HCT116 (cell line): ENCODE results near the gene POP7. TPM values are rescaled to one million over a fixed set of nuclear protein-coding genes. Genes with fewer than 3 reads are reported as not detected.

ENCODE experiments used
- ATAC-seq: fragments of 200-7000 bp; cut with Tn5 transposase; 2 replicates; pipeline ENCODE4 v1.9.1; 2020; ENCODE audit warnings: mild to moderate bottlenecking, moderate library complexity
- BruUV-seq: library from RNA; stranded (reverse); fragments of 400-500 nt; replicated peaks from 2 replicates; lab custom pipeline; 2021; lab: Mats Ljungman, UMichigan
- CTCF ChIA-PET: fragments of 300-600 bp; sonication (Branson Sonifier 250); formaldehyde crosslinking; loops from one replicate; lab custom pipeline; 2021; ENCODE audit warnings: antibody characterized with exemption; lab: Charles Lee
- POLR2A ChIA-PET: fragments of 300-600, 350-600 bp; sonication (Branson Sonifier 250); formaldehyde crosslinking; loops from one replicate; lab custom pipeline; 2021; ENCODE audit warnings: antibody characterized with exemption; lab: Charles Lee
- RAD21 ChIA-PET, 2 experiments: fragments of 300-600 bp; sonication (Branson Sonifier 250); formaldehyde crosslinking; loops; one replicate each; lab custom pipeline; 2023; ENCODE audit warnings: low total read pairs in 2 of 2; ENCODE audit not compliant: uncharacterized antibody in 2 of 2, unreplicated experiment in 2 of 2, low non-redundant PET in 1 of 2; lab: Charles Lee
- DNase-seq: peaks from one replicate; pipeline ENCODE4 v3.0.0-alpha.2; 2010; ENCODE audit warnings: low read depth, low spot score
- H2AFZ ChIP-seq: fragments of 200-600 bp; shearing (Covaris generic), sonication (generic); 2 replicates; pipeline ENCODE4 v1.6.1; 2017; ENCODE audit warnings: low read depth, mixed run types, mixed read lengths, antibody characterized with exemption, low read length; ENCODE audit not compliant: poor library complexity, severe bottlenecking
- H3K27ac ChIP-seq: 2 replicates; pipeline ENCODE4 v1.5.1; 2012; ENCODE audit warnings: low read depth, low read length
- H3K27me3 ChIP-seq: fragments of 200-600 bp; sonication (generic); 2 replicates; pipeline ENCODE4 v1.6.1; 2016; ENCODE audit warnings: mixed run types, low read length, mixed read lengths; ENCODE audit not compliant: insufficient read depth
- H3K36me3 ChIP-seq, 2 experiments: fragments of 200-500 bp in 1 of 2; fragments of 200-600 bp in 1 of 2; sonication (Bioruptor generic) in 1 of 2; sonication (generic) in 1 of 2; 2 replicates each; pipeline versions ENCODE4 v1.5.1 to v1.6.1; 2014 to 2016; ENCODE audit warnings: low read length in 2 of 2, inconsistent platforms in 1 of 2, mixed read lengths in 1 of 2, mixed run types in 1 of 2; ENCODE audit not compliant: insufficient read depth in 2 of 2, control insufficient read depth in 1 of 2
- H3K4me1 ChIP-seq, 2 experiments: fragments of 200-600 bp in 1 of 2; sonication (generic) in 1 of 2; 2 replicates each; pipeline versions ENCODE4 v1.5.1 to v1.6.1; 2012 to 2017; ENCODE audit warnings: low read length in 2 of 2, inconsistent platforms in 1 of 2, mild to moderate bottlenecking in 1 of 2, mixed read lengths in 1 of 2, mixed run types in 1 of 2, moderate library complexity in 1 of 2; ENCODE audit not compliant: insufficient read depth in 2 of 2, control insufficient read depth in 1 of 2
- H3K4me2 ChIP-seq: fragments of 200-600 bp; sonication (generic); 2 replicates; pipeline ENCODE4 v1.6.1; 2017; ENCODE audit warnings: mixed run types, low read length, mixed read lengths
- H3K4me3 ChIP-seq, 2 experiments: fragments of 200-600 bp in 1 of 2; sonication (generic) in 1 of 2; replicated peaks in 1 of 2; 2 replicates each; pipeline ENCODE4 v1.5.1; 2011 to 2016; ENCODE audit warnings: low read length in 2 of 2, control low read depth in 1 of 2, low read depth in 1 of 2, mild to moderate bottlenecking in 1 of 2, mixed read lengths in 1 of 2, mixed run types in 1 of 2
- H3K79me2 ChIP-seq: fragments of 200-600 bp; sonication (generic); 2 replicates; pipeline ENCODE4 v1.6.1; 2017; ENCODE audit warnings: mild to moderate bottlenecking, mixed run types, low read length, moderate library complexity, mixed read lengths; ENCODE audit not compliant: insufficient read depth
- H3K9ac ChIP-seq: fragments of 200-600 bp; sonication (generic); 2 replicates; pipeline ENCODE4 v1.6.1; 2016; ENCODE audit warnings: low read length, mixed read lengths
- H3K9me2 ChIP-seq: fragments of 200-600 bp; sonication (generic), shearing (Covaris generic); 2 replicates; pipeline ENCODE4 v1.6.1; 2017; ENCODE audit warnings: mixed run types, mild to moderate bottlenecking, moderate library complexity; ENCODE audit not compliant: insufficient read depth
- H3K9me3 ChIP-seq, 2 experiments: fragments of 200-500 bp in 1 of 2; fragments of 200-600 bp in 1 of 2; sonication (Bioruptor generic) in 1 of 2; sonication (generic) in 1 of 2; 2 replicates each; pipeline ENCODE4 v1.6.1; 2014 to 2017; ENCODE audit warnings: low read length in 2 of 2, mixed read lengths in 2 of 2, inconsistent platforms in 1 of 2, low read depth in 1 of 2, mild to moderate bottlenecking in 1 of 2, mixed run types in 1 of 2, moderate library complexity in 1 of 2; ENCODE audit not compliant: control insufficient read depth in 1 of 2, insufficient read depth in 1 of 2
- H4K20me1 ChIP-seq: fragments of 200-600 bp; sonication (generic), shearing (Covaris generic); 2 replicates; pipeline ENCODE4 v1.6.1; 2017; ENCODE audit warnings: mixed run types, mild to moderate bottlenecking, moderate library complexity; ENCODE audit not compliant: insufficient read depth
- ATF3 ChIP-seq: IDR thresholded peaks from 2 replicates; pipeline ENCODE4 v1.6.1; 2012
- CTCF ChIP-seq, 3 experiments: fragments of 200-600 bp in 1 of 3; sonication (generic) in 1 of 3; IDR thresholded peaks in 2 of 3; conservative IDR thresholded peaks in 1 of 3; 2 replicates each; pipeline ENCODE4 v1.5.1; 2012 to 2017; ENCODE audit warnings: low read depth in 2 of 3, low read length in 2 of 3, antibody characterized with exemption in 1 of 3, borderline replicate concordance in 1 of 3, control low read depth in 1 of 3, mild to moderate bottlenecking in 1 of 3, mixed read lengths in 1 of 3, mixed run types in 1 of 3, moderate library complexity in 1 of 3; ENCODE audit not compliant: insufficient read depth in 1 of 3
- EGR1 ChIP-seq: IDR thresholded peaks from 2 replicates; pipeline ENCODE4 v1.6.1; 2012; ENCODE audit warnings: low read depth
- ELF1 ChIP-seq: IDR thresholded peaks from 2 replicates; pipeline ENCODE4 v1.6.1; 2012; ENCODE audit warnings: low read depth, borderline replicate concordance
- EZH2 ChIP-seq: fragments of 200-600 bp; sonication (generic); IDR thresholded peaks from 2 replicates; pipeline ENCODE4 v1.6.1; 2017; ENCODE audit warnings: antibody characterized with exemption, mixed run types
- EZH2phosphoT487 ChIP-seq: fragments of 200-600 bp; IDR thresholded peaks from 2 replicates; pipeline ENCODE4 v1.6.1; 2018; ENCODE audit warnings: antibody characterized with exemption, borderline replicate concordance
- JUND ChIP-seq: IDR thresholded peaks from 2 replicates; pipeline ENCODE4 v1.6.1; 2012
- POLR2AphosphoS5 ChIP-seq: IDR thresholded peaks from 2 replicates; pipeline ENCODE4 v1.6.1; 2011; ENCODE audit warnings: mild to moderate bottlenecking, low read depth, low read length, moderate library complexity
- RAD21 ChIP-seq: IDR thresholded peaks from 2 replicates; pipeline ENCODE4 v1.6.1; 2012; ENCODE audit warnings: low read depth, mild to moderate bottlenecking
- REST ChIP-seq: IDR thresholded peaks from 2 replicates; pipeline ENCODE4 v1.6.1; 2012; ENCODE audit warnings: low read depth
- SIN3A ChIP-seq: IDR thresholded peaks from 2 replicates; pipeline ENCODE4 v1.6.1; 2012; ENCODE audit warnings: low read depth
- SRF ChIP-seq: IDR thresholded peaks from 2 replicates; pipeline ENCODE4 v1.6.1; 2012; ENCODE audit warnings: low read depth
- YY1 ChIP-seq: IDR thresholded peaks from 2 replicates; pipeline ENCODE4 v1.6.1; 2011; ENCODE audit warnings: low read length, low read depth, moderate library complexity, mild to moderate bottlenecking; ENCODE audit not compliant: insufficient replicate concordance; ENCODE audit errors: extremely low read depth
- ZBTB33 ChIP-seq: IDR thresholded peaks from 2 replicates; pipeline ENCODE4 v1.6.1; 2011; ENCODE audit warnings: mild to moderate bottlenecking, low read length, moderate library complexity; ENCODE audit not compliant: insufficient replicate concordance; ENCODE audit errors: extremely low read depth
- ZNF274 ChIP-seq: fragments of 200-500 bp; sonication (Bioruptor generic); IDR thresholded peaks from 2 replicates; pipeline ENCODE4 v1.6.1; 2014; ENCODE audit warnings: mild to moderate bottlenecking, low read depth, low read length, inconsistent platforms
- intact Hi-C: fragments of 100-400 bp; cut with micrococcal nuclease; formaldehyde crosslinking; loops from 2 replicates; pipeline ENCODE4 v1.10.0; 2022
- total RNA-seq: library from RNA; stranded (reverse); gene quantifications from one replicate; pipeline ENCODE4 v1.2.1, GENCODE V29; 2021; ENCODE audit not compliant: unreplicated experiment

The POP7 gene
- total RNA-seq, 1 experiment from 2014 or later: 67.5 TPM

- no peaks in the 10 kb centered on the region for H3K9me2 ChIP-seq
- TF ChIP-seq EGR1 (no peak), ZBTB33 (no peak), ZNF274 (no peak), YY1 (no peak), POLR2AphosphoS5 (no peak), EZH2phosphoT487 (no peak), ATF3 (no peak), SIN3A (no peak), EZH2 (no peak), SRF (no peak), REST (no peak), CTCF (IDR thresholded peaks at IDR 0.05 in 2 of 3, conservative IDR thresholded peaks at IDR 0.05 in 1 of 3; ENCODE audit: borderline replicate concordance in 1 of 3, insufficient read depth in 1 of 3, low read depth in 2 of 3, low read length in 2 of 3) (no peak), ELF1 (no peak), JUND (no peak), RAD21 (no peak)
- TF ChIP-seq, all 23 proteins: peak for 0
- ATAC-seq: no peak
- H3K4me1 ChIP-seq: peaks cover 9 to 16% of the 10 kb centered on the region in 2 experiments; a peak in 3 of 4 replicates
- no peaks in the 10 kb centered on the region for H3K27me3 ChIP-seq
- DNase-seq: no peak
- ChIA-PET RAD21 (no interaction called here), CTCF (interaction anchor here (2.4 kb wide), 1 partner anchor 16 kb away, joined by 11 read pairs; the partner anchor contains the start of gene POP7), POLR2A (no interaction called here)
- no peaks in the 10 kb centered on the region for H3K36me3 ChIP-seq
- no peak overlapping the region for H3K9ac ChIP-seq
- H2AFZ ChIP-seq: no peak overlapping the region
- no peak overlapping the region for H3K27ac ChIP-seq
- H3K4me3 ChIP-seq: no peak overlapping the region
- no peaks in the 10 kb centered on the region for H4K20me1 ChIP-seq
- H3K9me3 ChIP-seq: peaks cover 0 to 3% of the 10 kb centered on the region in 2 experiments; a peak in 1 of 4 replicates
- BruUV-seq: no TSS peak
- intact Hi-C loops: no loop called here
- no peaks in the 10 kb centered on the region for H3K79me2 ChIP-seq
- H3K4me2 ChIP-seq: no peak overlapping the region
Observed at GRCh38 chr7:100721505-100721812, 15.5 kb downstream of the POP7 start.
